Stimulated activated CD8-positive, alpha-beta memory T cell treated with anti-CD3 and anti-CD28 coated beads, Interleukin-15, amount 100 ng/mL, for 4 hours (primary cell): ENCODE results near the gene NFX1.
A peak's percentile ranks its signal among the peaks of the same experiment; 100 is the strongest.
"Not testable (repeated sequence)": the region's sequence is repeated elsewhere in the genome, so short reads cannot be mapped to it uniquely, and the experiment has no call there.

Experiments
- DNase-seq, 2 donors: peaks; one replicate each; pipeline ENCODE4 v3.0.0-alpha.2; 2020; ENCODE audit warnings: low read depth in 2 of 2

NFX1 gene

GRCh38 chr9:33388110-33388994 lies 98.0 kb downstream of the NFX1 start:
- no peak for DNase-seq

DNA sequence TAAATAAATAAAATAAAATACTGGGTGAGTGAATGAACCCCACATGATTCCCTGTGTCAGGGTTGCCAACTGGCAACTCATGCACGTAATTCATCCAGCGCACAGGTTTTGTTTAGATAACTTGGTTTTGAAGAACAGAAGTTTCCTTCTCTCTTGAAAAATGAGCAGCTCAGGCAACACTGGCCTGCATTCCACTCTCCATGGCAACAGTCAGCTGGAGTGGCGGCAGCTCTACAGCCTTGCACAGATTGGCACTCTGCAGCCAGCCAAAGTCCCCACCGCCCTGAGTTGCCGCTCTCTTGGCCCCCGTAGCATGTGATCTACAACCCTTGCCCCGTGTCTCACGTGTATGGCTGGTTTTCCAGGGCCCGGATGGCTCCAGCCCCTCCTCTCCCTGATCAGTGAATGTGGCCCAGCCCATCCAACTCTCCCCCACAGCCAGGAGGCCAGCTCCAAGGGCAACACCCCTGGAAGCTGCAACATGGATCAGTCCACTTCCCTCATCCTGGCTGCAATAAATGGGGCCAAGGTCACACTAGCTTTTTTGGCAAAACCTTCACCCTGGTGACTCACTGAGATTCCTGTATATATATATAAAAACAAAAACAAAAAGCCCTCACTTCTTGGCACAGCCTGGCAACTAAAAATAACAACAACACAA lies 100.9 kb downstream of the NFX1 start:
- not testable (repeated sequence) for DNase-seq

DNA sequence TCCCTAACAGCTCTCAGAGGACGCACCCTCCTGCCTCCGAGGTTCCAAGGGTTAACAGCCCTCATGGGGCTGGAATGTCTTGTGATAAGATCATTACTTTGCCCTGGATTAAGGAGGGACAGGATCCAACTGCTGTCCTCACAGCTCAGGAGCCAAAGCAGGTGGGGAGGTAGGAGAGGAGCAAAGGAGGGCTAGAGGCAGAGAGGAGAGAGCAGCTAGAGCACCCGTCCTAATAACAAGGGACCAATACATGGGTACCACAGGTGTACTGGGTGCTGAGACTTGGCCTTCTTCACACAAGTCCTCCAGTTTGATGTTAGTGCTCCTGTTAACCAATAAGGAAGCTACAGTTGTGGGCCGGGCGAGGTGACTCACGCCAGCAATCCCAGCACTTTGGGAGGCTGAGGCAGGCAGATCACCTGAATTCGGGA lies 102.3 kb downstream of the NFX1 start:
- not testable (repeated sequence) for DNase-seq

DNA sequence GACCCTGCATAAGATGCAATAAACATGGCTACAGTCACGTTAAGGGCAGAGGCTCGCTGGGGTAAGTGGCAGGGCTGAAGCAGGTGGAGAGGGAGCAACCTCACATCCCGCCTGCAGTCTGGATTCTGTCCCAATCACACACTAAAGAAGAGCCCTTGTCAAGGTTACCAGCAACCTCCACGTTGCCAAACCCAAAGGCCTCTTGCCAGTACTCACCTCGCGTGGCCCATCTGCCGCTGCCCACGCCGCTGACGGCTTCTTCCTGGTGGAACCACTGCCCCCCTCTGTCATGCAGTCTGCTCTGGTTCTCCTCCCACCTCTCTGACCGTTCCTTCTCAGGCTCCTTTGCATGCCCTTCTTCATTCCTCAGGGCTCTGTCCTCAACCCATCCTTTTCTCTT lies 103.3 kb downstream of the NFX1 start:
- DNase-seq, result no peak

- not testable (repeated sequence) for DNase-seq
Measured at GRCh38 chr9:33393986-33394385, 103.7 kb downstream of the NFX1 start.

DNA sequence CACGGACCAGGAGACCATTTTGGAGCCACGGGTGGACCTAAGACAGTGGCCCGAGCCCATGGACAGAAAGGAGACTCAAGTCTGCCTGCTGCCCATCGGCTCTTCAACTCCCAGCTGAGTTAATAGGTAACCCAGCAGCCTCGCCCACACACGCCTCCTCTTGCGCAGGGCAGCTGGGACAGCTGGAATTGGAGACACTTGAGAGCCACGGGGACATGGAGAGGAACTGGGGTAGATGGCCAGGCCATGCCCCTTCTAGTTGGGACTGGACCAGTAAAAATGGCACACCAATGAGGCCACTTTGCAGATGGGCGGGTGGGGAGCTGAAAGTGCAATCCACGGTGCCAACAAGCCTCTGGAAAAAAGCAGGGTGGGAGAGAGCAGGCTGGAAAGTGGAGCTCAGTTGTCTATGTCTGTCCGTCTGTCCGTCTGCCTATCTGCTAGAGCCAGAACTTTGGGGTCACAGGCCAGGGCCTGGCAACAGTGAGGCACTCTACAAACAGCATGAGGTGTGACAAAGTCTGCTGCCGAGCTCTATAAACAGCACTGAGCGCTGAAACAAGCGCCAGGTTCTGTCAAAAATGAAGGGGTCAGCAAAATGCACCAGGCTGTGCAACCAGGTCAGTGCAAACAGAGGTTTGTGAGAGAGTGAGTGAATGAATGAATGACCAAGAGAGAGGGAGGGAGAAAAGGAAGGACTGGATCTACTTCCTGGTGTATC lies 105.0 kb downstream of the NFX1 start:
- DNase-seq, result not testable (repeated sequence)

DNA sequence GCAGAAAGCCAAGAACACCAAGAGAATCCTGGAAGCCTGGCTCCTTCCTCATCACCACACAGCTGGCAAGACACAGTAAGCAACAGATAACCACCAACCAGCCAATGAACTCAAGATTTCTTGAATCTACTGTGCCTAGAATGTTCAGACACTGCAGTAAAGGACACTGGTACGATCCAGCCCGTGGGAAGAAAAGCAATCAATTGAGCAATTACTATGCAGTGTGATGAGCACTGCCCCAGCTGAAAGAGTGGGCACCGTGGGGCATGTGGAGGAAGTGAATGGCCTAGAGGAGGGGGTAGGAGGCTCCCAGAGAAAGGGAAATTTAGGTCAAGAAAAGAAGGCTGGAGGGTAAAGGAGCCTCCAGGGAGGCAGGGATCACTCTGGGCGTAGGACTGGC lies 107.5 kb downstream of the NFX1 start:
- DNase-seq, result not testable (repeated sequence)

DNA sequence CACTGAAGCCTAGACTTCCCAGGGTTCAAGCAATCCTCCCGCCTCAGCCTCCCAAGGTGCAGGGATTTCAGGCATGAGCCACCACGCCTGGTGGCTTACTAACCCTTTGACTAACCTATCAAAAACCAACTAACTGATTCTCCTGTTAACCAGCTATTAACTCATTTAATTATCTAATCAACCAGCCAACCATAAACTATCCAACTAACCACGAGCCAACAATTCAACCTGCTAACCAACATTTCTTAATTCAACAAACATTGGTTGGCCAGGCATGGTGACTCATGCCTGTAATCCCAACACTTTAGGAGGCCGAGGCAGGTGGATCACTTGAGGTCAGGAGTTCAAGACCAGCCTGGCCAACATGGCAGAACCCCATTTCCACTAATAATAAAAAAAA lies 108.7 kb downstream of the NFX1 start:
- not testable (repeated sequence) for DNase-seq

- not testable (repeated sequence) for DNase-seq
Measured at GRCh38 chr9:33401809-33402208, 111.5 kb downstream of the NFX1 start.

- not testable (repeated sequence) for DNase-seq
Measured at GRCh38 chr9:33402371-33402770, 112.1 kb downstream of the NFX1 start, which contains the start of gene AQP7. Gene AQP7, minus strand, starts transcription at chr9:33402568. Its CDS starts 1,306 bp downstream, at chr9:33401262.

GRCh38 chr9:33403941-33404787 lies 113.8 kb downstream of the NFX1 start:
- DNase-seq, result no peak

DNA sequence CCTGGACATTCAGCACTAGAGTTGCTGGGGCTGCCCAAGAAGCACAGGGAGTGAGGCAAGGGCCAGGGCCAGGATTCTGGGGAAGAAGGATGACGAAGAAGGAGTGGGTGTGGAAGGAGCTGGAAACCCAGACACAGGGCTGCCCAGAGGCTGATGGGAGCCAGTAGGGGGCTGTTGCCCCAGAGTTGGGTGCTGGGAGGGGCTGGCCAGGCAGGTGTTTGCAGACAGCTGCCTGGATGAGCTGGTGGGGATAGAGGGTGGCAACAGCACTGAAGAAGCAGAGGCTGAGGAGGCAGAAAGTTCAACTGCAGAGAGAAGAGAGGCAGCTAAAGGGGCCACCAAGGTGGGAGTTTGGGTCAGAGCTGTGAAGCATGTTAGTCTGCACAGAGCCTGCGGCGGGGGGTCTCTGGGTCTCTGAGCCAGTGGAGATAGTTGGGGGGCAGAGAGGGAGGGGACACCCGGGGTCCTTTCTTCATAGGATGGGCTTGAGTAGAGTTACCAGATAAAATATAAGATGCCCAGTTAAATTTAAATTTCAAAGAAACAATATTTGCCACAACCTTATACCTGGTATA lies 114.6 kb downstream of the NFX1 start:
- DNase-seq, result no peak

DNA sequence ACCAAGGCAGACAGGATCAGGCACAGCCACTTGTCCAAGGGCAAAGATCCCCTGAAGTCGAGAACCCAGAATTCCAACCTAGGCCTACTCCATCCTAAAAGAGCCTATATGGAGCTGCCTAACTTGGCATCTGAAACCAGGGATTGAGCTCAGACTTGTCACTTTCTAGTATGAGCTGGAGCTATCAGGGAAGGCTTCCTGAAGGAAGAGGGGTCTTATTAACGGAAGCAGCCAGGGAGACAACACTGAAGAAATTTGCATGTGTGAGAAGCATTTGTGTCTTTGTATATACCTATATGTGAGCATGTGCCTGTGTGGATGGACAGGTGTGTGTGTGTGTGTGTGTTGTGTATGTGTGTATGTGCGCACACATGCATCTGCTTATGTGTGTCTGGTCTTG lies 116.7 kb downstream of the NFX1 start:
- no peak for DNase-seq

DNA sequence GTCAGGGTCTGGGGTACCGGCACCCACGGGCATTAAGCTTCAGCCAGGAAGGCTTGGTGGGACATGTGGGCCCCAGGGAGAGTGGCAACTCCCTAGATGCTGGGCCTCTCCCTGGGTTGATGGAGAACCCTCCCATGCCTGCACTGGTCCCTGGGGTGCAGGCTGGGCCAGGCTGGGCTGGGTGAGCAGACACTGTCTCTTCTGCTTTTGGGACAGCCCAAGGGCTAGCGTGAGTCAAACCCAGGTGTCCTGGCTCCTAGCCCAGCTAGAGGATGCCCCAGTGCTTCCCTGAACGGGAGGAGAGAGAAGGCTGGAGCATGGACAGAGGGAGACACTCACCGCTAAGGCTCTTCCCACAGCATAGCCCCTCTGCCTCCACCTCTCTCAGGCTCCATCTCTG lies 117.8 kb downstream of the NFX1 start:
- no peak for DNase-seq

GRCh38 chr9:33414268-33414667 lies 124.0 kb downstream of the NFX1 start:
- DNase-seq, result no peak

DNA sequence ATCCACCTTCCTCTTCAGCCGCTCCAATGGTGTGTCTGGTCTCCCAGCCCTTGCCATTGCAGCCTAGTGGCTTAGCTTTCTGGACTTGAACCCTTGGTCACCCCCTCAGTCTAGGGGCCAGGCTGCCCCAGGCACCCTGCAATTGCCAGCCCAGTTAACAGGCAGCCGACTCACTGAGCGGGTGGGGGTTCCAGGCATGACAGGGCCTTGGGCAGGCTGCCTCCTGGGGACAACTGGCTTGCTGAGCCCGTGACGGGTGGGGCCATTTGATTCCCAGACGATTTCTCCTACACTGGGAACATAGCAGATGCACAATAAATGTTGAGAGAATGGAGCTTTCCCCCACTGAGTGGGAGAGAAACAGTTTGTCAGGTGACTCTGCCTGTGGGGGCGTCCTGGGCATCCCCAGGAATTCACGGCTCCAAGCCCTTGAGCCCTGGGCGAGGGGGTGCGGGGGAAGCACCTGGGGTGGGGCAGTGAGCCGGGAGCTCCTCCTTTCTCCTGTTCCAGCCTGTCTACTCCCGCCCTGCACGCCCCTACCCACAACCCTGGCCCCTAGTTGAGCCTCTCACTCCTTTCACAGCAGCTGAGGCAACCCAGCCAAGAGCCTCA lies 124.7 kb downstream of the NFX1 start:
- DNase-seq, result no peak

- DNase-seq, result peak; percentile 31 to 64
Measured at GRCh38 chr9:33415501-33416038, 125.3 kb downstream of the NFX1 start.

DNA sequence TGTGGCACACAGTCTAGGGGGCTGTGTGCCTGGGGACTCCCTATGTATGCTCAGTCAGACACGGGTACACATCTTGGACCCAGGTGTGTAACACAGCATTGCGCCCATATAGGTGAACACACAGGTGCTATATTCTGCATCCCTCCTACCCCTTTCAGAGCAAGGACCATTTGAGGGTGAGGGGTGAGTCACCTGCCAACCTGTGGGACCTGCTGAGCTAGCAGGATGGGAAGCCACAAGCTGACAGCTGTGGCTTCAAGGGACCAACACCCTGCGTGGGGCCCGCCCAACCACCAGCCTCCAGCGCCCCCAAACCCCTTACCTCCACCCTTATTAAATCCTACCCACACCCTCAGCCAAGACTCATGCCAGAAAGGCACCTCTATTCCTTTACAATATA lies 126.7 kb downstream of the NFX1 start:
- peak in 1 of 2 donors; percentile 26 for DNase-seq

GRCh38 chr9:33418090-33418489 lies 127.8 kb downstream of the NFX1 start:
- no peak for DNase-seq

- no peak for DNase-seq
Measured at GRCh38 chr9:33419708-33420303, 129.5 kb downstream of the NFX1 start.
